Hepatocyte (in vitro differentiated cells): ENCODE results near the gene MLLT1. TPM values are rescaled to one million over a fixed set of nuclear protein-coding genes. Genes with fewer than 3 reads are reported as not detected.

ENCODE experiments used
- DNase-seq: peaks from one replicate; pipeline ENCODE4 v3.0.0-alpha.2; 2016; ENCODE audit warnings: low spot score
- H2AFZ ChIP-seq: fragments of 200-600 bp; sonication (generic); 2 replicates; pipeline ENCODE4 v1.6.0; 2016; ENCODE audit warnings: antibody characterized with exemption, mild to moderate bottlenecking
- H3K27ac ChIP-seq: fragments of 200-600 bp; sonication (generic); 2 replicates; pipeline ENCODE4 v1.5.1; 2016; ENCODE audit warnings: mild to moderate bottlenecking
- H3K27me3 ChIP-seq: fragments of 200-600 bp; sonication (generic); 2 replicates; pipeline ENCODE4 v1.6.1; 2016
- H3K36me3 ChIP-seq: fragments of 200-600 bp; sonication (generic); replicated peaks from 2 replicates; pipeline ENCODE4 v1.5.1; 2016; ENCODE audit warnings: low read depth; ENCODE audit not compliant: insufficient read depth
- H3K4me1 ChIP-seq: fragments of 200-600 bp; sonication (generic); 2 replicates; pipeline ENCODE4 v1.5.1; 2016; ENCODE audit warnings: mild to moderate bottlenecking, moderate library complexity; ENCODE audit not compliant: insufficient read depth
- H3K4me2 ChIP-seq: fragments of 200-600 bp; sonication (generic); 2 replicates; pipeline ENCODE4 v1.6.0; 2016
- H3K4me3 ChIP-seq: fragments of 200-600 bp; sonication (generic); 2 replicates; pipeline ENCODE4 v1.5.1; 2016; ENCODE audit warnings: mild to moderate bottlenecking
- H3K79me2 ChIP-seq: fragments of 200-600 bp; sonication (generic); 2 replicates; pipeline ENCODE4 v1.6.0; 2017; ENCODE audit warnings: mild to moderate bottlenecking
- H3K9me2 ChIP-seq: fragments of 200-600 bp; sonication (generic); replicated peaks from 2 replicates; pipeline ENCODE4 v1.6.0; 2017; ENCODE audit warnings: mild to moderate bottlenecking; ENCODE audit not compliant: insufficient read depth
- H3K9me3 ChIP-seq: fragments of 200-600 bp; sonication (generic); 2 replicates; pipeline ENCODE4 v1.5.1; 2016; ENCODE audit warnings: low read depth, mild to moderate bottlenecking
- H4K20me1 ChIP-seq: fragments of 200-600 bp; sonication (generic); 2 replicates; pipeline ENCODE4 v1.6.0; 2016; ENCODE audit warnings: mild to moderate bottlenecking; ENCODE audit not compliant: insufficient read depth, poor library complexity, severe bottlenecking
- CTCF ChIP-seq: fragments of 200-600 bp; sonication (generic); IDR thresholded peaks from 2 replicates; pipeline ENCODE4 v1.5.1; 2016; ENCODE audit warnings: antibody characterized with exemption, mild to moderate bottlenecking; ENCODE audit not compliant: poor library complexity
- EZH2 ChIP-seq: fragments of 200-600 bp; sonication (generic); IDR thresholded peaks from 2 replicates; pipeline ENCODE4 v1.6.1; 2016; ENCODE audit warnings: antibody characterized with exemption, mild to moderate bottlenecking, borderline replicate concordance
- EZH2phosphoT487 ChIP-seq: fragments of 200-600 bp; sonication (generic); IDR thresholded peaks from one replicate; pipeline ENCODE4 v1.6.1; 2018; ENCODE audit warnings: antibody characterized with exemption, mild to moderate bottlenecking, low read depth, moderate library complexity; ENCODE audit not compliant: unreplicated experiment, severe bottlenecking
- WGBS: methylation state at CpG from one replicate; pipeline ENCODE4 v1.1.6; 2016; ENCODE audit warnings: low lambda C conversion rate; ENCODE audit errors: missing lambda C conversion rate; 5-methylcytosine and 5-hydroxymethylcytosine counted together
- polyA plus RNA-seq: library from polyadenylated mRNA; unstranded; fragments of >200 nt; fragmentation: Nextera tagmentation; extraction: Ambion mirVana; gene quantifications from 2 replicates; pipeline ENCODE4 v1.2.1, GENCODE V29; 2016
- total RNA-seq: library from RNA; depleted of rRNA; stranded (reverse); fragments of >200 nt; gene quantifications from 2 replicates; pipeline ENCODE4 v1.2.3, GENCODE V29; 2014

MLLT1 gene
- total and polyA plus RNA-seq, 2 experiments from 2014 or later, result 17.2 to 23.3 TPM

GRCh38 chr19:6221220-6221877 is 58.4 kb downstream of the MLLT1 start:
- Histone ChIP-seq H3K9me3 (no peaks in the 10 kb centered on the region), H3K27me3 (no peaks in the 10 kb centered on the region), H3K36me3 (no peaks in the 10 kb centered on the region), H3K4me1 (peaks cover 40% of the 10 kb centered on the region), H2AFZ (no peak overlapping the region), H3K9me2 (no peaks in the 10 kb centered on the region), H3K4me2 (no peak overlapping the region), H4K20me1 (peaks cover under 1% of the 10 kb centered on the region), H3K79me2 (peaks cover 5% of the 10 kb centered on the region), H3K27ac (no peak overlapping the region), H3K4me3 (no peak overlapping the region)
- 97% methylated on average over 17 of the region's 17 CpGs for WGBS
- DNase-seq, result no peak
- no peak for TF ChIP-seq EZH2phosphoT487
- TF ChIP-seq CTCF, result no peak
- no peak for TF ChIP-seq EZH2

GRCh38 chr19:6220385-6221191 is 59.2 kb downstream of the MLLT1 start:
- Histone ChIP-seq H3K4me1 (peaks cover 40% of the 10 kb centered on the region), H3K27me3 (no peaks in the 10 kb centered on the region), H3K4me2 (no peak overlapping the region), H2AFZ (no peak overlapping the region), H4K20me1 (no peaks in the 10 kb centered on the region), H3K9me3 (no peaks in the 10 kb centered on the region), H3K4me3 (no peak overlapping the region), H3K79me2 (peaks cover 5% of the 10 kb centered on the region), H3K9me2 (no peaks in the 10 kb centered on the region), H3K27ac (peak overlapping the region; percentile 46), H3K36me3 (no peaks in the 10 kb centered on the region)
- 91% methylated on average over 28 of the region's 28 CpGs for WGBS
- no peak for TF ChIP-seq CTCF
- no peak for TF ChIP-seq EZH2phosphoT487
- no peak for TF ChIP-seq EZH2
- no peak for DNase-seq

- H3K4me2 ChIP-seq, result no peak overlapping the region
- H3K79me2 ChIP-seq, result peaks cover 5% of the 10 kb centered on the region
- WGBS, result 81% methylated on average over 24 of the region's 24 CpGs
- no peaks in the 10 kb centered on the region for H3K27me3 ChIP-seq
- peaks cover 40% of the 10 kb centered on the region for H3K4me1 ChIP-seq
- no peak overlapping the region for H3K4me3 ChIP-seq
- DNase-seq, result no peak
- H3K36me3 ChIP-seq, result no peaks in the 10 kb centered on the region
- no peaks in the 10 kb centered on the region for H3K9me2 ChIP-seq
- H3K9me3 ChIP-seq, result no peaks in the 10 kb centered on the region
- peak overlapping the region; percentile 46 for H3K27ac ChIP-seq
- no peak for TF ChIP-seq EZH2phosphoT487
- TF ChIP-seq CTCF, result no peak
- TF ChIP-seq EZH2, result no peak
- no peak overlapping the region for H2AFZ ChIP-seq
- no peaks in the 10 kb centered on the region for H4K20me1 ChIP-seq
Measured at GRCh38 chr19:6219586-6220290, 60.0 kb downstream of the MLLT1 start.
